ENCODE data around the gene MYH15. TPM values are rescaled to one million over a fixed set of nuclear protein-coding genes. Genes with fewer than 3 reads are reported as not detected.

MYH15 gene
- total RNA-seq, 1 experiment from 2014 or later: 0.09 TPM

GRCh38 chr3:108442281-108442680, 68.1 kb downstream of the MYH15 start:
- H3K36me3 Mint-ChIP-seq: peaks cover 15% of the 10 kb centered on the region
- peaks cover 20% of the 10 kb centered on the region for H3K4me1 Mint-ChIP-seq
- H3K27me3 Mint-ChIP-seq (ENCODE audit: low read depth): no peaks in the 10 kb centered on the region; the same call in 1 of the 2 replicates
- DNase-seq (ENCODE audit: low spot score) (no peak), ATAC-seq (no peak)
- TF ChIP-seq ZBTB21 (CRISPR knock-in tag; IDR thresholded peaks at IDR 0.05; ENCODE audit: borderline replicate concordance): no peak
- no peak for TF ChIP-seq CDX4 (CRISPR knock-in tag; IDR thresholded peaks at IDR 0.05; ENCODE audit: borderline replicate concordance)
- no peak for TF ChIP-seq HMGA2 (CRISPR knock-in tag; IDR thresholded peaks at IDR 0.05)
- no peak for TF ChIP-seq FOXJ3 (CRISPR knock-in tag; IDR thresholded peaks at IDR 0.05; ENCODE audit: borderline replicate concordance)
- no peak for TF ChIP-seq CTCF (IDR thresholded peaks at IDR 0.05)
- TF ChIP-seq ATF6 (CRISPR knock-in tag; IDR thresholded peaks at IDR 0.05): no peak
- ChIA-PET POLR2A (no interaction called here), CTCF (interaction anchor here (3.3 kb wide), 1 partner anchor 35 kb away, joined by 13 read pairs; no protein-coding TSS in a partner anchor)
- peaks cover 23% of the 10 kb centered on the region for H3K9me3 Mint-ChIP-seq
- no peak overlapping the region for H3K27ac Mint-ChIP-seq
- no peak overlapping the region for H3K4me3 Mint-ChIP-seq

- no peak overlapping the region for H3K27ac Mint-ChIP-seq
- H3K4me1 Mint-ChIP-seq: peaks cover 20% of the 10 kb centered on the region
- no peak overlapping the region for H3K4me3 Mint-ChIP-seq
- DNase-seq (ENCODE audit: low spot score): no peak
- TF ChIP-seq GABPB1 (CRISPR knock-in tag; IDR thresholded peaks at IDR 0.05): no peak
- no peak for TF ChIP-seq ATF3 (CRISPR knock-in tag; conservative IDR thresholded peaks at IDR 0.05)
- TF ChIP-seq USF1 (CRISPR knock-in tag; IDR thresholded peaks at IDR 0.05): no peak
- TF ChIP-seq OVOL2 (CRISPR knock-in tag; IDR thresholded peaks at IDR 0.05; ENCODE audit: borderline replicate concordance): no peak
- no peak for TF ChIP-seq ZNF138 (CRISPR knock-in tag; conservative IDR thresholded peaks at IDR 0.05)
- TF ChIP-seq FOXK1 (CRISPR knock-in tag; IDR thresholded peaks at IDR 0.05): no peak
- no peak for TF ChIP-seq ZMAT4 (CRISPR knock-in tag; IDR thresholded peaks at IDR 0.05)
- no peak for TF ChIP-seq ZNF532 (CRISPR knock-in tag; IDR thresholded peaks at IDR 0.05; ENCODE audit: borderline replicate concordance)
- no peak for TF ChIP-seq USF2 (CRISPR knock-in tag; IDR thresholded peaks at IDR 0.05)
- TF ChIP-seq E2F1 (CRISPR knock-in tag; IDR thresholded peaks at IDR 0.05): no peak
- TF ChIP-seq ELF4 (CRISPR knock-in tag; IDR thresholded peaks at IDR 0.05; ENCODE audit: low read depth): no peak
- ChIA-PET POLR2A (no interaction called here), CTCF (interaction anchor here (0.8 to 3.3 kb wide), 4 partner anchors 13 to 504 kb away, joined by 3 to 13 read pairs (median 4); no protein-coding TSS in a partner anchor)
- no peak for ATAC-seq
- H3K9me3 Mint-ChIP-seq: peaks cover 15% of the 10 kb centered on the region
- H3K36me3 Mint-ChIP-seq: peaks cover 7% of the 10 kb centered on the region
- H3K27me3 Mint-ChIP-seq (ENCODE audit: low read depth): no peaks in the 10 kb centered on the region; the same call in 1 of the 2 replicates
Observed at GRCh38 chr3:108441518-108441917, 68.9 kb downstream of the MYH15 start.
